ENCODE data around the gene JAKMIP1.

The JAKMIP1 gene

GRCh38 chr4:6242271-6243029, 42.1 kb upstream of the JAKMIP1 start:
- no peak for TF ChIP-seq YY1 (IDR thresholded peaks at IDR 0.05; ENCODE audit: low read depth)
- TF ChIP-seq CEBPB (IDR thresholded peaks at IDR 0.05) = no peak
- TF ChIP-seq NFIC (IDR thresholded peaks at IDR 0.05) = no peak
- no peak for TF ChIP-seq EGR1 (IDR thresholded peaks at IDR 0.05)
- no peak for TF ChIP-seq EP300 (IDR thresholded peaks at IDR 0.05; ENCODE audit: borderline replicate concordance)
- TF ChIP-seq FOXM1 (IDR thresholded peaks at IDR 0.05; ENCODE audit: borderline replicate concordance, low read depth) = no peak
- TF ChIP-seq CREB1 (IDR thresholded peaks at IDR 0.05; ENCODE audit: low read depth) = no peak

- TF ChIP-seq FOXM1 (IDR thresholded peaks at IDR 0.05; ENCODE audit: borderline replicate concordance, low read depth) (no peak), CREB1 (IDR thresholded peaks at IDR 0.05; ENCODE audit: low read depth) (no peak), EGR1 (IDR thresholded peaks at IDR 0.05) (no peak), USF1 (IDR thresholded peaks at IDR 0.05) (no peak), YY1 (IDR thresholded peaks at IDR 0.05; ENCODE audit: low read depth) (no peak), NFIC (IDR thresholded peaks at IDR 0.05) (no peak), ZBTB7A (IDR thresholded peaks at IDR 0.05; ENCODE audit: low read depth) (no peak)
Observed at GRCh38 chr4:6241062-6241845, 40.9 kb upstream of the JAKMIP1 start.

- TF ChIP-seq TAF1 (IDR thresholded peaks at IDR 0.05; ENCODE audit: low read depth) = no peak
- no peak for TF ChIP-seq CREB1 (IDR thresholded peaks at IDR 0.05; ENCODE audit: low read depth)
- no peak for TF ChIP-seq MAX (IDR thresholded peaks at IDR 0.05)
- TF ChIP-seq TEAD4 (IDR thresholded peaks at IDR 0.05) = no peak
- TF ChIP-seq FOXM1 (IDR thresholded peaks at IDR 0.05; ENCODE audit: borderline replicate concordance, low read depth) = no peak
- TF ChIP-seq NFIC (IDR thresholded peaks at IDR 0.05) = no peak
- TF ChIP-seq TCF12 (IDR thresholded peaks at IDR 0.05; ENCODE audit: low read depth) = no peak
Observed at GRCh38 chr4:6239968-6240367, 39.6 kb upstream of the JAKMIP1 start.

GRCh38 chr4:6239486-6239885, 39.1 kb upstream of the JAKMIP1 start:
- TF ChIP-seq CREB1 (IDR thresholded peaks at IDR 0.05; ENCODE audit: low read depth) = no peak
- TF ChIP-seq YY1 (IDR thresholded peaks at IDR 0.05; ENCODE audit: low read depth) = no peak
- TF ChIP-seq REST (IDR thresholded peaks at IDR 0.05; ENCODE audit: low read depth) = no peak
- TF ChIP-seq TEAD4 (IDR thresholded peaks at IDR 0.05) = no peak
- no peak for TF ChIP-seq ZBTB7A (IDR thresholded peaks at IDR 0.05; ENCODE audit: low read depth)
- no peak for TF ChIP-seq MAX (IDR thresholded peaks at IDR 0.05)
- no peak for TF ChIP-seq TAF1 (IDR thresholded peaks at IDR 0.05; ENCODE audit: low read depth)
- TF ChIP-seq USF1 (IDR thresholded peaks at IDR 0.05) = no peak
- TF ChIP-seq FOXM1 (IDR thresholded peaks at IDR 0.05; ENCODE audit: borderline replicate concordance, low read depth) = no peak
- no peak for TF ChIP-seq TCF12 (IDR thresholded peaks at IDR 0.05; ENCODE audit: low read depth)
- TF ChIP-seq EGR1 (IDR thresholded peaks at IDR 0.05) = no peak
- TF ChIP-seq EP300 (IDR thresholded peaks at IDR 0.05; ENCODE audit: borderline replicate concordance) = no peak

GRCh38 chr4:6236816-6237390, 36.6 kb upstream of the JAKMIP1 start:
- TF ChIP-seq MAX (IDR thresholded peaks at IDR 0.05) (no peak), TCF12 (IDR thresholded peaks at IDR 0.05; ENCODE audit: low read depth) (no peak), CEBPB (IDR thresholded peaks at IDR 0.05) (no peak), FOXM1 (IDR thresholded peaks at IDR 0.05; ENCODE audit: borderline replicate concordance, low read depth) (no peak), USF1 (IDR thresholded peaks at IDR 0.05) (no peak), RAD21 (IDR thresholded peaks at IDR 0.05; ENCODE audit: low read depth) (no peak), YY1 (IDR thresholded peaks at IDR 0.05; ENCODE audit: low read depth) (no peak), EP300 (IDR thresholded peaks at IDR 0.05; ENCODE audit: borderline replicate concordance) (no peak), ZBTB7A (IDR thresholded peaks at IDR 0.05; ENCODE audit: low read depth) (no peak), CREB1 (IDR thresholded peaks at IDR 0.05; ENCODE audit: low read depth) (no peak), NFIC (IDR thresholded peaks at IDR 0.05) (no peak), TAF1 (IDR thresholded peaks at IDR 0.05; ENCODE audit: low read depth) (no peak), EGR1 (IDR thresholded peaks at IDR 0.05) (no peak), TEAD4 (IDR thresholded peaks at IDR 0.05) (no peak), REST (IDR thresholded peaks at IDR 0.05; ENCODE audit: low read depth) (no peak)
